ENCODE data around the gene PRR16.

PRR16 gene

GRCh38 chr5:120564013-120564412 lies 99.9 kb downstream of the PRR16 start:
- Histone ChIP-seq H3K36me3 (ENCODE audit: low read depth) (no peaks in the 10 kb centered on the region), H3K4me3 (ENCODE audit: severe bottlenecking) (no peak overlapping the region), H3K4me1 (ENCODE audit: insufficient read depth, poor library complexity, severe bottlenecking) (no peaks in the 10 kb centered on the region), H3K9me3 (ENCODE audit: severe bottlenecking) (no peaks in the 10 kb centered on the region), H3K27me3 (ENCODE audit: insufficient read depth, poor library complexity, severe bottlenecking) (no peaks in the 10 kb centered on the region), H3K27ac (ENCODE audit: poor library complexity, severe bottlenecking) (no peak overlapping the region)
- 0 out of 3 replicates have a peak, but pooled peaks have one; percentile 12 for ATAC-seq (ENCODE audit: low read depth)
- no peak for TF ChIP-seq CTCF (IDR thresholded peaks at IDR 0.05; ENCODE audit: poor library complexity, severe bottlenecking)
- DNase-seq (ENCODE audit: low spot score) = no peak

GRCh38 chr5:120567066-120567465 lies 103.0 kb downstream of the PRR16 start:
- no peak overlapping the region for H3K27ac ChIP-seq (ENCODE audit: poor library complexity, severe bottlenecking)

GRCh38 chr5:120567921-120568320 lies 103.8 kb downstream of the PRR16 start:
- no peak for ATAC-seq (ENCODE audit: low read depth)
- Histone ChIP-seq H3K27ac (ENCODE audit: poor library complexity, severe bottlenecking) (no peak overlapping the region), H3K27me3 (ENCODE audit: insufficient read depth, poor library complexity, severe bottlenecking) (no peaks in the 10 kb centered on the region), H3K36me3 (ENCODE audit: low read depth) (no peaks in the 10 kb centered on the region), H3K9me3 (ENCODE audit: severe bottlenecking) (no peaks in the 10 kb centered on the region), H3K4me3 (ENCODE audit: severe bottlenecking) (no peak overlapping the region), H3K4me1 (ENCODE audit: insufficient read depth, poor library complexity, severe bottlenecking) (no peaks in the 10 kb centered on the region)
- DNase-seq (ENCODE audit: low spot score) = no peak
- no peak for TF ChIP-seq CTCF (IDR thresholded peaks at IDR 0.05; ENCODE audit: poor library complexity, severe bottlenecking)

More at GRCh38 chr5:120567066-120567465, 103.0 kb downstream of the PRR16 start:
- Histone ChIP-seq H3K9me3 (ENCODE audit: severe bottlenecking) (no peaks in the 10 kb centered on the region), H3K36me3 (ENCODE audit: low read depth) (no peaks in the 10 kb centered on the region), H3K4me1 (ENCODE audit: insufficient read depth, poor library complexity, severe bottlenecking) (no peaks in the 10 kb centered on the region), H3K4me3 (ENCODE audit: severe bottlenecking) (no peak overlapping the region), H3K27me3 (ENCODE audit: insufficient read depth, poor library complexity, severe bottlenecking) (no peaks in the 10 kb centered on the region)
- ATAC-seq (ENCODE audit: low read depth) (no peak), DNase-seq (ENCODE audit: low spot score) (no peak)
- TF ChIP-seq CTCF (IDR thresholded peaks at IDR 0.05; ENCODE audit: poor library complexity, severe bottlenecking) = no peak

- no peak for TF ChIP-seq CTCF (IDR thresholded peaks at IDR 0.05; ENCODE audit: poor library complexity, severe bottlenecking)
- H3K36me3 ChIP-seq (ENCODE audit: low read depth) = no peaks in the 10 kb centered on the region
- H3K4me1 ChIP-seq (ENCODE audit: insufficient read depth, poor library complexity, severe bottlenecking) = no peaks in the 10 kb centered on the region
- ATAC-seq (ENCODE audit: low read depth) = no peak
- no peak overlapping the region for H3K27ac ChIP-seq (ENCODE audit: poor library complexity, severe bottlenecking)
- no peak for DNase-seq (ENCODE audit: low spot score)
- H3K27me3 ChIP-seq (ENCODE audit: insufficient read depth, poor library complexity, severe bottlenecking) = no peaks in the 10 kb centered on the region
- H3K9me3 ChIP-seq (ENCODE audit: severe bottlenecking) = no peaks in the 10 kb centered on the region
- no peak overlapping the region for H3K4me3 ChIP-seq (ENCODE audit: severe bottlenecking)
Measured at GRCh38 chr5:120568711-120569110, 104.6 kb downstream of the PRR16 start.

- Histone ChIP-seq H3K4me3 (ENCODE audit: severe bottlenecking) (no peak overlapping the region), H3K9me3 (ENCODE audit: severe bottlenecking) (no peaks in the 10 kb centered on the region), H3K4me1 (ENCODE audit: insufficient read depth, poor library complexity, severe bottlenecking) (no peaks in the 10 kb centered on the region), H3K36me3 (ENCODE audit: low read depth) (no peaks in the 10 kb centered on the region), H3K27me3 (ENCODE audit: insufficient read depth, poor library complexity, severe bottlenecking) (no peaks in the 10 kb centered on the region), H3K27ac (ENCODE audit: poor library complexity, severe bottlenecking) (no peak overlapping the region)
- DNase-seq (ENCODE audit: low spot score) (no peak), ATAC-seq (ENCODE audit: low read depth) (0 out of 3 replicates have a peak, but pooled peaks have one; percentile 38)
- no peak for TF ChIP-seq CTCF (IDR thresholded peaks at IDR 0.05; ENCODE audit: poor library complexity, severe bottlenecking)
Measured at GRCh38 chr5:120576588-120576987, 112.5 kb downstream of the PRR16 start.

Data from RWPE2 (cell line).